Gastrocnemius medialis (tissue), 4 donors: ENCODE measurements around the gene ENO4. TPM values are rescaled to one million over a fixed set of nuclear protein-coding genes. Genes with fewer than 3 reads are reported as not detected.

ENCODE experiments used
- ATAC-seq, 2 donors: fragments of 150-250 bp; one replicate each; pipeline ENCODE4 v1.9.1; 2016
- DNase-seq, 2 donors: peaks; one replicate each; pipeline ENCODE4 v3.0.0-alpha.2; 2019
- H3K27ac ChIP-seq, 4 donors: fragments of 200-600 bp; sonication (generic); 1 replicate in 1 of 4; 2 replicates in 3 of 4; pipeline ENCODE4 v1.5.1; 2016 to 2018; ENCODE audit warnings: mild to moderate bottlenecking in 2 of 4, moderate library complexity in 1 of 4
- H3K27me3 ChIP-seq, 3 donors: fragments of 200-600 bp; sonication (generic) in 2 of 3; 1 replicate in 1 of 3; 2 replicates in 2 of 3; pipeline versions ENCODE4 v1.5.1 to v1.6.0; 2016 to 2019; ENCODE audit warnings: mild to moderate bottlenecking in 1 of 3, moderate library complexity in 1 of 3
- H3K36me3 ChIP-seq, 2 donors: fragments of 200-600 bp; sonication (generic) in 1 of 2; one replicate each; pipeline ENCODE4 v1.5.1; 2017 to 2018
- H3K4me1 ChIP-seq, 2 donors: fragments of 200-600 bp; sonication (generic) in 1 of 2; one replicate each; pipeline ENCODE4 v1.5.1; 2016 to 2017; ENCODE audit warnings: mild to moderate bottlenecking in 2 of 2
- H3K4me3 ChIP-seq, 4 donors: fragments of 200-600 bp; sonication (generic) in 3 of 4; 1 replicate in 1 of 4; 2 replicates in 3 of 4; pipeline ENCODE4 v1.5.1; 2016 to 2019; ENCODE audit warnings: mild to moderate bottlenecking in 2 of 4
- H3K9me3 ChIP-seq, 3 donors: fragments of 200-600 bp; sonication (generic) in 2 of 3; 1 replicate in 1 of 3; 2 replicates in 2 of 3; pipeline ENCODE4 v1.5.1; 2016 to 2019
- POLR2A ChIP-seq, 2 donors: fragments of 450-650 bp; IDR thresholded peaks; one replicate each; pipeline ENCODE4 v1.6.1; 2017; ENCODE audit warnings: antibody characterized with exemption in 2 of 2, mild to moderate bottlenecking in 2 of 2, moderate library complexity in 2 of 2
- in situ Hi-C, 4 donors: fragments of 200-750 bp; cut with MboI; loops; one replicate each; pipeline versions ENCODE4 v1.15.0 to v1.8.0; 2017; ENCODE audit warnings: low sequenced_read_pairs in 4 of 4
- intact Hi-C: fragments of 100-400 bp; cut with DNase I; formaldehyde crosslinking; loops from one replicate; pipeline ENCODE4 v1.15.1; 2023; ENCODE audit warnings: low total_unique reads
- total RNA-seq, 4 donors: library from RNA; depleted of rRNA; stranded (reverse); fragments of >200 nt; gene quantifications; one replicate each; pipeline versions ENCODE4 v1.1.0 to v1.2.3, GENCODE V29; 2016
- TF ChIP-seq, protein P1 (sequence below), 5 experiments: fragments of 450-650 bp in 3 of 5; fragments of 200-600 bp in 2 of 5; sonication (generic) in 2 of 5; IDR thresholded peaks in 4 of 5; conservative IDR thresholded peaks in 1 of 5; 1 replicate in 4 of 5; 2 replicates in 1 of 5; pipeline ENCODE4 v1.5.1; 2016 to 2019; ENCODE audit warnings: antibody characterized with exemption in 5 of 5, mild to moderate bottlenecking in 3 of 5, moderate library complexity in 3 of 5

The ENO4 gene
- total RNA-seq, 4 donors from 2014 or later, result not detected

GRCh38 chr10:116873134-116873533, 23.8 kb downstream of the ENO4 start:
- Histone ChIP-seq H3K27ac (no peak overlapping the region), H3K36me3 (no peaks in the 10 kb centered on the region), H3K27me3 (no peaks in the 10 kb centered on the region), H3K4me3 (no peak overlapping the region), H3K4me1 (no peaks in the 10 kb centered on the region), H3K9me3 (no peaks in the 10 kb centered on the region)
- intact Hi-C loops, result no loop called here
- in situ Hi-C loops, result no loop called here
- ATAC-seq, result no peak
- TF ChIP-seq, protein P1, sequence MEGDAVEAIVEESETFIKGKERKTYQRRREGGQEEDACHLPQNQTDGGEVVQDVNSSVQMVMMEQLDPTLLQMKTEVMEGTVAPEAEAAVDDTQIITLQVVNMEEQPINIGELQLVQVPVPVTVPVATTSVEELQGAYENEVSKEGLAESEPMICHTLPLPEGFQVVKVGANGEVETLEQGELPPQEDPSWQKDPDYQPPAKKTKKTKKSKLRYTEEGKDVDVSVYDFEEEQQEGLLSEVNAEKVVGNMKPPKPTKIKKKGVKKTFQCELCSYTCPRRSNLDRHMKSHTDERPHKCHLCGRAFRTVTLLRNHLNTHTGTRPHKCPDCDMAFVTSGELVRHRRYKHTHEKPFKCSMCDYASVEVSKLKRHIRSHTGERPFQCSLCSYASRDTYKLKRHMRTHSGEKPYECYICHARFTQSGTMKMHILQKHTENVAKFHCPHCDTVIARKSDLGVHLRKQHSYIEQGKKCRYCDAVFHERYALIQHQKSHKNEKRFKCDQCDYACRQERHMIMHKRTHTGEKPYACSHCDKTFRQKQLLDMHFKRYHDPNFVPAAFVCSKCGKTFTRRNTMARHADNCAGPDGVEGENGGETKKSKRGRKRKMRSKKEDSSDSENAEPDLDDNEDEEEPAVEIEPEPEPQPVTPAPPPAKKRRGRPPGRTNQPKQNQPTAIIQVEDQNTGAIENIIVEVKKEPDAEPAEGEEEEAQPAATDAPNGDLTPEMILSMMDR (IDR thresholded peaks at IDR 0.05 in 4 of 5, conservative IDR thresholded peaks at IDR 0.05 in 1 of 5), result no peak
- no peak for TF ChIP-seq POLR2A (IDR thresholded peaks at IDR 0.05)
- no peak for DNase-seq

DNA sequence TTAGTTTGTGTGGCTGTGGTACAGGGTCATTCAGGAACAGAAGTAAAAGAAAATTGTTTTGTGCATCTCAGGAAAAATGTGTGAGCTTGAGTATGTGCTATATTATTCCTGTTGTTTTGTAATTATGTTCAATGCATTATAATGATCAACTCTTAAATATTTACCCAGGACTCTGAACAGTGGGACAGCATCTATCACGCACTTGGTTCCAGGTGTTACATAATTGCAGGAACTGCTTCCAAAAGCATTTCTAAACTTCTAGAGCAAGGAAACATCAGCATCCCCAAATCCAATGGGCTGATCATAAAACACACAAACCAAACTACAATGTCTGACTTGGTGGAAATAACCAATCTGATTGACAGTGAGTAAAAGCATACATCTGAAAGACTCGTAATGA, 26.6 kb downstream of the ENO4 start:
- no peak overlapping the region for H3K4me3 ChIP-seq
- no peak for ATAC-seq
- no peaks in the 10 kb centered on the region for H3K4me1 ChIP-seq
- no peaks in the 10 kb centered on the region for H3K9me3 ChIP-seq
- no peak overlapping the region for H3K27ac ChIP-seq
- DNase-seq, result no peak
- in situ Hi-C loops (no loop called here), intact Hi-C loops (no loop called here)
- TF ChIP-seq POLR2A (IDR thresholded peaks at IDR 0.05), result no peak
- TF ChIP-seq, protein P1 (IDR thresholded peaks at IDR 0.05 in 4 of 5, conservative IDR thresholded peaks at IDR 0.05 in 1 of 5), result no peak
- no peaks in the 10 kb centered on the region for H3K36me3 ChIP-seq
- H3K27me3 ChIP-seq, result no peaks in the 10 kb centered on the region

DNA sequence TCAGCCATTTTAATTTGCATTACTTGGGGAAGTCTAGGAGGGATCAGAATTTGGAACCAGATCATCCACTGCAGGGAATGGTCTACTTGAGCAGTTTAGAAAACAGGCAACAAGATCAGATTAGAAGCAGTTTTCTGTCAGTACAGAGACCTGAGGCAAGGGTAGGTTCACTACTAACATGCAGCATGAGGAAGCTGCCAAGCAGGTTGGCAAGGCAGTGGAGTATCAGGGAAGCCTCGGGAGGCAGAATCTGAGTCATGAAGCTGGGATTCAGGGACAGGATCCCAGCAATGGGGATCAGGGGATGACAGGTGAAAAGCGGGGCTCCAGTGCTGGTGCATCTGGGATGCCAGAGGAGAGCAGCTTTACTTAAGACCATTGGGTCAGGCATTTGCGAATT, 28.1 kb downstream of the ENO4 start:
- Histone ChIP-seq H3K4me3 (no peak overlapping the region), H3K4me1 (no peaks in the 10 kb centered on the region), H3K27me3 (no peaks in the 10 kb centered on the region), H3K27ac (no peak overlapping the region), H3K9me3 (no peaks in the 10 kb centered on the region), H3K36me3 (no peaks in the 10 kb centered on the region)
- in situ Hi-C loops, result no loop called here
- ATAC-seq (no peak), DNase-seq (no peak)
- intact Hi-C loops, result no loop called here
- TF ChIP-seq, protein P1 (IDR thresholded peaks at IDR 0.05 in 4 of 5, conservative IDR thresholded peaks at IDR 0.05 in 1 of 5), result no peak
- TF ChIP-seq POLR2A (IDR thresholded peaks at IDR 0.05), result no peak

- Histone ChIP-seq H3K9me3 (no peaks in the 10 kb centered on the region), H3K4me1 (no peaks in the 10 kb centered on the region), H3K27ac (no peak overlapping the region), H3K27me3 (no peaks in the 10 kb centered on the region), H3K36me3 (no peaks in the 10 kb centered on the region), H3K4me3 (no peak overlapping the region)
- DNase-seq (no peak), ATAC-seq (no peak)
- TF ChIP-seq, protein P1 (IDR thresholded peaks at IDR 0.05 in 4 of 5, conservative IDR thresholded peaks at IDR 0.05 in 1 of 5), result no peak
- TF ChIP-seq POLR2A (IDR thresholded peaks at IDR 0.05), result no peak
- intact Hi-C loops (no loop called here), in situ Hi-C loops (no loop called here)
These were observed 28.8 kb downstream of the ENO4 start for GRCh38 chr10:116878123-116878522.

- DNase-seq (no peak), ATAC-seq (no peak)
- no peaks in the 10 kb centered on the region for H3K27me3 ChIP-seq
- no peaks in the 10 kb centered on the region for H3K9me3 ChIP-seq
- no peak overlapping the region for H3K4me3 ChIP-seq
- no peaks in the 10 kb centered on the region for H3K4me1 ChIP-seq
- in situ Hi-C loops, result no loop called here
- TF ChIP-seq POLR2A (IDR thresholded peaks at IDR 0.05), result no peak
- TF ChIP-seq, protein P1 (IDR thresholded peaks at IDR 0.05 in 4 of 5, conservative IDR thresholded peaks at IDR 0.05 in 1 of 5), result no peak
- intact Hi-C loops, result no loop called here
- H3K36me3 ChIP-seq, result no peaks in the 10 kb centered on the region
- H3K27ac ChIP-seq, result no peak overlapping the region
These were observed 30.5 kb downstream of the ENO4 start for GRCh38 chr10:116879817-116880216.
